ENCODE data around the gene GRID2.
A peak's percentile ranks its signal among the peaks of the same experiment; 100 is the strongest.
"Not testable (repeated sequence)": the region's sequence is repeated elsewhere in the genome, so short reads cannot be mapped to it uniquely, and the experiment has no call there.

Gene GRID2

DNA sequence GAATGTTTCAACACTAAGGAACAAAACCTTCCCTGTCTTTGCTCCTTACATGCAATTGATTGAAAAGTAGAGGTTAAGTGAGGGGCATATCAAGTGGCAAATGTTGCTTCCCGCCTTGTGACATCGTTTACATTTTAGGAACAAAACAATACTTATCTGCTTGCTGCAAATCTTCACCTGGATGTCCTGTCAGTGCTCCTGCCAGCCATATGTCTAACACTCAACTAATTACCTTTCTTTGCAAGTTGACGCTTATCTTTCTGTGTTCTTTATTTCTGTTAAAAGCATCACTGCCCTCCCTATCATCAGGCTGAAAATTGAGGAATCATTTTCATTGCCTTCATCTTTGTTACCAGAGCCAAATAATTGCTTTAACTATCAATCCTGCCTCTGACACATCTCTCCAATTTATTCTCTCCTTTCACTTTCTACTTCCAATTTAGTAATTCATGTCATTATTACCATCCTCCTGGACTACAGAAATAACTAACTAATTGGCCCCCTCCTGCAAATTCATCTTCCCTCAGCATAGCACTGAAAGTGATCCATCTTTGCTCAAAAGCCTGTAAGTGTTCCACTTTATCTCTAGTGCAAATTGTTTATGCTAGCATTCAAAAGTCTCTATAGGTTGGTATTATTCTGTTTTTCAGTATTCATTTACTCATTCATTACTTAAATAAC, 1226.1 kb downstream of the GRID2 start:
- no peak for DNase-seq (ENCODE audit: low spot score)

DNA sequence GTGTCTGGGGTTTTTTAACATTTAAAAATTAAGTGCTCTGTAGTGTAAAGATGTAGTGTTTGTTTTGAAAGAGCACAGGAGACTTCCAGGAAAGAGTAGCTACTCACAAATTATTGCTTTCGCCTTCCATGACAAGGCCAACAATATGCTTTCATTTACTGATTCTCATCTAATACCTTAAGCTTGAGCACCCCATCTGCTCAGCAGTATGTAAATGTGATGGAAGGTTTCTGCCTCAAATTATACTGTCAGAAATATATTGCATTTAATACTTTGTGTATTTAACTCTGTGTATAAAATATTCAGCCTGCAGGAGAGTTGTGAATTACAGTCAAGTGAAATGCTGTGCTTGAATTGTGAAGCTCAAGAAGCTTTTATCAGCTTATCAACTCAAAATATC, 1228.5 kb downstream of the GRID2 start:
- DNase-seq (ENCODE audit: low spot score) = no peak

DNA sequence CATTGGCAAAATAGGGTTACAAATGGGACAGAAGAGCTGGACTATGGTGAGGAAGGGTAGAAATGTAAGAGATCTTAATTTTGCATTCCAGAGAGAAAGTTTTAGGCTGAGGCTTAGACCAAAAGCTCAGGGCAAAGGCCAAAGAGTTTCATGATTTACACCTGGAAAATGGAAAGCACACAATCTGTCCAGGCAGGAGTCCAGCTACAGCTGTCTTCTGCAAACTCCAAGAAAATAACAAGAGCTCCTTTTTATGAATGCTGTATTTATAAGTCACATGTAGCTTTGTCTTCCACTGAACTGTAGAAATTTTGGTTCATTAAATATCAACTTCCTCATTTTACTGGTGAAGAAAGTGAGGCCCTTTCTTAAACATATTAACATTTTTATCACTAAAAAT, 1236.8 kb downstream of the GRID2 start:
- no peak for DNase-seq (ENCODE audit: low spot score)

DNA sequence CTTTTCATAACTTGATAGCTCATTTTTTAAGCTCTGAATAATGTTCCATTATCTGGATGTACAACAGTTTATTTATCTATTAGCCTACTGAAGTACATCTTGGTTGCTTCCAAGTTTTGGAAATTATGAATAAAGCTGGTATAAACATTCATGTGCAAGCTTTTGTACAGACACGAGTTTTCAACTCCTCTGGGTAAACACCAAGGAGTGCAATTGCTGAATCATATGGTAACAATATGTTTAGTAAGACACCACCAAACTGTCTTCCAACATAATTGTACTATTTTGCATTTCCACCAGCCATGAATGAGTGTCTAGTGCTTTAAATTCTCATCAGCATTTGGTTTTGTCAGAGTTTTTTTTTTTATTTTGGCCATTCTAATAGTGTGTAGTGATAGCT, 1258.1 kb downstream of the GRID2 start:
- DNase-seq (ENCODE audit: low spot score) = no peak

DNA sequence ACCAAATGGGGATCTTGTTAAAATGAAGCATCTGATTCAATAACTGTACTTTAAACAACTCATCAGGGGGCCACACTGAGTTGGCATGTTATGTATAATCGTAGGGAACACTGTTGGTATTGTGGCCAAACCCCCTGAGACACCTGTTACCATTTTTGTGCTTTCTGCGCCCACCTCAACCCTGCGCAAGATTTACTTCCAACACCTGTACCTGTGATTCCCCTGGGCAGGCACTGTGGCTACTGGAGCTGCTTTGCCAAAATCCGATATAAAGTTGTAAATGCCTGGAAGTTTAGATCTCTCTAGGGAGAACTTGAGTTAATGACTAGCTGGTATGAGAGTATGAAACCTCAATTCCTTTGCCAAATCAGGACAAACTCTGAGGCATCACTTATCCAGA, 1265.0 kb downstream of the GRID2 start:
- no peak for DNase-seq (ENCODE audit: low spot score)

DNA sequence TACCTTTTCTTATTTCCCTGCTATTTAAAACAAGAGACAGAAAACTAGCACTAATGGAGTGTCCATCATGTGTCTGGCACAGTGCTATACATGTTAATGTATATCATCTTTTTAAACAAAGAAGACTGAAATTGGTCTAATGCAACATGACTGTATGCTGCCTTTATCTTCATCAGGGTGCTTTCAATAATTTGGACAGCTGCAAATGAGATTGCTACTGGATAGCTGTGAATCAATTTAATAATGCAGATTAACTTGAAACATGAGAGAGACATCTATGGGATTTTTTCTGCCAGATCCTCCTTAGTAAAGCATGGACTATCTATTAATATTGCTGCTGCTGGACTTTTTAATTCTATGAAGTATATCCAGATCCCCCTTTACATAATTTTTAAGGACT, 1269.5 kb downstream of the GRID2 start:
- DNase-seq (ENCODE audit: low spot score) = no peak

DNA sequence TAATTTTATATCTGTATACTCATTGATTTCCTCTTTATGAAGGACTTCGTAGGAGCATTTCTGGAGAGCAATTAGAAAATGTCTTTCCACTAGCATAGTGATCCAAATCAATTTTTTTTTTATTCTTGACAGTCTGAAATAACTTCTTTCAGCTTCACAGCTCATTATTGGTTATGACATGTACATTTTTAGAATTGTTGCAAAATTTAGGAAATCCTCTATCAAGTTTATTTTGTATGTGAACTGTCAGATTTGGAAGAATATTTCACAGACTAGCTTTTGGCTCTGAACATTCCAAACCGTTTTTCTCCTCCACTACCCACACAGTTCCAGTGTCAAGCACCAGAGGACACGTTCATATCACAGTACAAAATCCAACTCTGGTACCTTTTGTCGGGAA, 1275.2 kb downstream of the GRID2 start:
- DNase-seq (ENCODE audit: low spot score) = no peak

DNA sequence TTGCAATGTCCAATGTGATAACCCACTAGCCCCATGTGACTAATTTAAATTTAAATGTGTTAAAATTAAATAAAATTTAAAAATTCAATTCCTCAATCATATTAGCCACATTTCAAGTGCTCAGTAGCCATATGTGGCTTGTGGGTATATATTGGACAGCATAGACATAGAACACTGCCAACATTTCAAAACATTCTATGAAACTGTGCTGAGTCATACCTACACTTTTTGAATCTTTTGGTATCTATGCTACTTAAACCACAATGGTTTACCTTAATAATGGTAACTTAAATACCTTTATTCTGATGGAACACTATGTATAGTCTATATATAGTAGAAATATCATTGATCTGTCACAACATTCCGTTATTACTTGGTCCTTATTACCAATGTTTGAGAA, 1301.4 kb downstream of the GRID2 start:
- no peak for DNase-seq (ENCODE audit: low spot score)

DNA sequence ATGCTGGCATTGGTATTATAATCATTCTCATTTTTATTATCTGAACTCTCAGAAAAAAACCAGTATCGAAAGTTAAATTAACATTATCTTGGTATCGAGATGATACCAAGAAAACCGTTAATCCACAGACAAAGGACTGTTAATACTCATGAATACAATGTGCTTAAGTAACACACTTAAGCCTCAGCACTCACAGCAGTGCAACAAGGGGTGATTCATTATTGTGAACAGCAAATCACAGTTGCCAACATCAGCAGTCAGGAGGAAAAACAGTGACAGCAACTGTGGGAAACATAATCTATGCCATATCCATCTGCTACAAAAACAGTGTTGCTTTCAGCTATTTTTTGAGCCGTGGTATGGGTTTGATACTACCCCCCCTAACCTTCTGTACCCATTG, 1313.8 kb downstream of the GRID2 start:
- DNase-seq (ENCODE audit: low spot score) = no peak

DNA sequence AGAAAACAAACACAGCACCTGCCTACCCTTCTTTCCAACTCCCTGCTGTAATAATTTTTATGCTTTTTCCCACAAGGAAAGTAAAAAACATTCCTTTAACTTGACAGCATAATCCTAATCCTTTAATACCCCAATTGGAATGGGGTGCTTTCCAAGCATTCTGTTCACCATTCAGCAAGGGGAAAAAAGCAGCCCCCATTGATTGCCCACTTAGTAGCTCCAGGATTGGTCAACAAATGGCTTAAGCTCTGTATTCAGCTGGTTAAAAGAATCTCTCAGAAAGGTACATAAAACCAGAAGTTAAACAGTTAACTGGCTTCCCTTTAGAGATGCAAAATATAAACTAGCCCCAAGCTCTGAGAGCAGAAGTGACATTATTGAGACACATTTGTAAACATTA, 1330.0 kb downstream of the GRID2 start:
- DNase-seq (ENCODE audit: low spot score) = no peak

DNA sequence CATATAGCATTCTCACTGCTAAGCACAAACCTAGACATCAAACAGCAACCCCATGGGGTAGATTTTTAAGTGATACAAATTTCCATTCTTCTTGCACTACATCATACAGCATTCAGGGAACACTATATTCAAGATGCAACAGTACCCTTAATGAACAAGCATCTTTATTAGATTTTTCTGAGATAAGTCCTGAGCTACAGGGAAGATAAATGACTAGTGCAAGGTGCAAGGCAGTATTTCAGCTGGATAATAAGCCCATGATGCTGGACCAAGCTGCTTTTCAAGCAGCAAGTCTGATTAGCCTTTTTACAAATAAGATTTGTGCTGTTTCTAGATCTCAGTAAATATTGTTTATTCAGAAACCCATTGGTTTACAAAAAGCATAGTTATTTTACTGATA, 1332.2 kb downstream of the GRID2 start:
- no peak for DNase-seq (ENCODE audit: low spot score)

DNA sequence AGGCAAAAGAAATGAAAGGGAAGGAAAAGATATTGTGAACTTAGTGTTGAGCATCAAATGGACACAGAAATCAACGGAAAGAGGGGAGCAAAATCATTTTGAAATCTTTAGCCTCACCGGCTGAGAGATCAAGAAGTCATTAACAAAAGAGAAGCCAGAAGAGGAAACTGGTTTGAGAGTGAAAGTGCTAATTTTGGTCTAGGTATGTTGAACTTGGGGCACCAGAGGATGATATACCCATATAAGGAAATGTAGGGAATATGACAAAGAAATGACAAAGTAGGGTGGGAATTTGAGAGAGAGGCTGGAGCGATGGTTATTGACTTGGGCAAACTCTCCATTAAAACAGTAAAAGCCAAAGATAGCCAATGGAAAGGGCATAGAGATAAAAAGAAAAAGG, 1341.4 kb downstream of the GRID2 start:
- DNase-seq (ENCODE audit: low spot score) = no peak

DNA sequence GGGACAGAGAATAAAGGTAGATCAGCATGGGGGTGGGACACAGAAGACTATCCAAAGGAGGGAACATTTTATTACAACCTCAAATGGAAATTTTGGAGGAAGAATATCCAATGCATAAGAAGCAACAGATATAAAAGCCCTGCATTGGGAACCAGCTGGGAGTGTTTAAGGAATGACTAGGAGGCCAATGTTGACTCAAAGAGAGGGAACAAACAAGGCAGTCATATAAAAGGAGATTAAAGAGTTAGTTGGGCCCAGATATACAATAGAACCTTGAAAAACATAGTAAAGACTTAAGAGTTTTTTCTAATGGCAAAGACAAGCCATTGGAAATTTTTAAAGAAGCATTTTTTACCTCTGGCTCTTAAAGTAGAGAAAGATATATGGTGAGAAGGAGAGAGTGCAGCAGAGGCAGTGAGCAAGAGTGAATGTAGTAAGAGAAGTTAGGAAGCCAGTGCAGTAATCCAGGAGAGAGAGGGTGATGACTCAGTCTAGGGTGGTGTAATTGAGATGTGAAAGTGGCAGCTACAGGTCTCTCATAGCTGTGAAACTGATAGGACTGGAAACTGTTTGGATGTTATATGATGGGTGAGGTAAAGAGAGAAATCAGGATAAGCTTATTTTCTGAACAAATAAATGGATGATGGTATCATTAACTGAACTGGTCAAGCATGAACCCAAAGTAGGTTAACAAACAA, 1342.6 kb downstream of the GRID2 start:
- peak; percentile 5 for DNase-seq (ENCODE audit: low spot score)

DNA sequence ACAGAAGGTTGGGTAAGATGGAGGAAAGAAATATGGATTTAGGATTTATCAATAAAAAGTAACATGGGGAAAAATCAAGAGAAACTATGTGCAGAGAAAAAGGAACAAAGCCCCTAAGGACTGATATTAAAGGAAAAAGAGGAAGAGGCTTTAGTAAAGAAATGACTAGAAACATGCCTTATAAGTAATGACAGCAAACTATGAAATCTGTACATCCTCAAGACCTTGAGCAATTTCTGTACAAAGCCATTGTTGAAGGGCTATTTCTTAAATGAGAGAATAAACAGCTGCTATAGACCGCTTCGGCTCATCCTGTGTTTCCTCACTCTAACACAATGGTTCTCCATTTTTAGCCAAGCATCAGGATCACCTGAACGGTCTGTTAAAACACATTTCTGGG, 1344.5 kb downstream of the GRID2 start:
- no peak for DNase-seq (ENCODE audit: low spot score)

DNA sequence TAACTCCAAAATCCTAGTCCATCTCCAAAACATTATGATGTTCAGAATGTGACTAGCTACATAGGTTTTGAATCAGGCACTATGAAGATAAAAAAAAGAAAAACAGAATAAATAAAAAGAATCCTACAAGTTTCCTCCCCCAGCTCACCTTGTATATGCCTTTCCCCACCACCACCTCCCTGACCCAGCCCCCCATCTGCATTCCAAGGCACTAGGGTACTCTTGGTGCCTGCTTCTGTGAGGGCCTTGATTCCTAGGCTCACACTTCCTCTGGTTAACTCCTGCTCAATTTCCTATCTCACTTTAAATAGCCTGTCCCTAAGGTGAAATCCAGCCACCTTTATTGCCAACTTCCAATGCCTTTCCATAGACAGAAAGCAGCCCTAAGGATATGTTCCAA, 1346.1 kb downstream of the GRID2 start:
- DNase-seq (ENCODE audit: low spot score) = no peak

DNA sequence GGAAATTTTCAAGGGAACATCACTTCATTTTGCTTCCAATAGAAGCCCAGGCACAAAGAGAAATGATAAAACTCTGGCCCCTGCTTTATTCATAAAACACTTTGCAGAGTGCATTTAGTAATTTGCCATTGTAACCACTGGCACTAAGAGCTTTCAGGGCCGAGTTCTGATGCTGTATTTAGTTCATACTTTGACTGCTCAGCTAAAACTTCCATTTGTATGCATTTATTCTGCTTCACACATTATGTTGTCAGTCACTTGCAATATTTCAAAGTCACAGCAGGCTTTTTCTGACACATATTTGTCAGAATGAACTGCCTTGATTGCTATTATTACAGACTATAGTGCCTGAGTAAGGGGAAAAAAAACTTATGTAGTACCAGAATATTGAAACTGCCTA, 1350.4 kb downstream of the GRID2 start:
- DNase-seq (ENCODE audit: low spot score) = no peak

DNA sequence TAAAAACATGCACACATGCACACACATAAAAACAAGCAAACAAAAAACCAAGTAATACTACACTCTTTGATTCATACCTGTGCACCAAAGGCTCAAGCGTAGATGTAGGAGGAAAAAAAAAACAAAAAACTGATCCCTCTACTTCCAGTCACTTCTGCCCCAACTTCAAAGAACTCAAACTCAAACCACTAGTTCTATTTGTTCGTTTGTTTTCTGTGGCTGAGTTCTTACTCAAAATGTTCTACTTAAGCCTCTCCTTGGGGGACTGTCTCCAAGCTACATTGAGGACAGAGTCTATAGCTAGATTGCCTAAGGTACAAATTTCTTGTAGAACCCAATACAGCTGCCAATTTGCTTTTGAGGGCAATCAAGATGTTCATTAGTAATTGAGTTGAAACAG, 1353.8 kb downstream of the GRID2 start:
- no peak for DNase-seq (ENCODE audit: low spot score)

DNA sequence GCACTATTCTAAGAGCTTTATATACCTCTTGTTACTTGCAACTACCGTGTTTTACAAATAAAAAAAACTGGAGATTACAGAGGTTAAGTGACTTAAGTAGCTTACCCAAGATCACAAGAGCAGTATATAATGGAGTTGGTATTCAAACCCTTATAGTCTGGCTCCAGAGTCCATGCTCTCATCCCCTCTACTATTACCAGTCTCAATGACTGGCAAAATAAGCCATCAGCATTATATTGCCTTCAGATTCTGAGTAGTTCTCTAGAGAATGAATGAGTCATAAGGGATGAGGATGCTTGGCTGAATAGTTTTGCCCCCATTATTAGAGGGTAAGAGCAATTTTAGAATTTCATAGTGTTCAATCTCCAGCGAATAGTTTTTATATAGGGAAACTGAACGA, 1354.7 kb downstream of the GRID2 start:
- DNase-seq (ENCODE audit: low spot score) = no peak

DNA sequence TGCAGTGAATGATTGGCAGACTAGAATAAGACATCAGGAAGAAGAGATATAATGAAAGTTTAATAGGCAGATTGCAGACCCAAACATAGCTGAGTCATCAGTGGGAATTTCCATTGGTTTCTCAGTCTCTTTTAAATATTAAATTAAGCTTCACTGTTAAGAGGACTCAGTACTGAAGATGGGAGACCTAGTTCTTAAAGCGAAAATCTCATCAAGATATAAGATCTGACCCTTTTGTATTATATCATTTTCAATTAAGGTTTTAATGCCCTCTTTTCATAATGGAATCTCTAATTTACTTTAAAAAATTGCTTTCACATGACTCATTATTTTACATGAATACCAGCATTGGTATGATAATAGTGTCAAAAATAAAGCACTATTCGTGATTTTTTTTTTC, 1355.9 kb downstream of the GRID2 start:
- no peak for DNase-seq (ENCODE audit: low spot score)

DNA sequence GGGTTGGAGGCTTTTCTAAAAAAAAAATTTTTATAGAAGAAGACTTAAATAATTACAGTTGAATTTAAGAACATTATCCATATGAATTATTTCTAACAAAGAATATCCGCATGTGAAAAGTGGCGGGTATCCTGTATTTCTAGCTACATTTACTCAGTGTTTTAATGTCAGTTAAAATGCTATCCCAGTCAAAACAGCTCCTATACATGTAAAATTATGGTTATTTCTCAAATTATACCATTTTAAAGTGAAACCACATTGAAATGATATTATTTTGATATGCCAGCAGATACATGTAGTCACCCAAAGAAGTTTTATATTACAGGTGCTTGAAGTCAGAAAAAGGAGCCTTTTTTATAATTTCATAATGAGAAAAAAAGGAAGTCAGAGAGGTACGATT, 1356.3 kb downstream of the GRID2 start:
- no peak for DNase-seq (ENCODE audit: low spot score)

DNA sequence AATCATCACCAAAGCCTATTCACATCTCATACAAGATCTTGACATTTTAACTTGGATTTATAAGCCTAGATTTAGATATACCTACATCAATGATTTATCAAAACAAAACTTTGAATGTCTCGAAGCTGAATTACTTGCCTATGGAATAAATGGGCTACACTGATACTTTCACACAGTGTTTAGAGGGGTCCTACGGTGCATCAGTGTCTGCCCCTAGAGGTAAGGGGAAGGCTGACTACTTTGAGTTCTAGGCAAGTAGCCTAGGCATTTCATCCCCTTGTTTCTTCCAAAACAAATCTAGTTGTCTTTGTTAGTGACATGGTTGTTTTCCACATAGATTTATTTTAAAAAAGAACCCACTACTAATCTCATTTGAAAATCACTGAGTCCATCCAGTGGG, 1366.7 kb downstream of the GRID2 start:
- no peak for DNase-seq (ENCODE audit: low spot score)

DNA sequence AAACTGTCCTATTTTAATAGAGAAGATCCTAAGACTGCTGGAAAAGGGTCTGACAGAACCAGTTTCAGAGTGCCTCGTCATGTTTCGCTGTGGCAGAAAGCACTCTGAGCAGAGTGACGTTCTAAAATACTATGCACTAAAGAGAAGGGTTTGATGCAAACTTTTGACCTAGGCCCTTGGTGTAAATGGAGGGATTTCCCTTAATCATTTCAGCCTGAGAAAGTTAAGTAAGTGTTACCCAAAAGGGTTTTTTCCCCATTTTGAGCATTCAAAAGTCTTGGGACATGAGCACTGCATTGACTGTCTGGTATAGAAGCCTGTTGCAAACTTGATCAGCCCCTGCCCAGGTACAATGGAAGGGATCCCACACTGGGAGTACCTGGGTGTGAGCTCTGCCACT, 1367.3 kb downstream of the GRID2 start:
- DNase-seq (ENCODE audit: low spot score) = no peak

DNA sequence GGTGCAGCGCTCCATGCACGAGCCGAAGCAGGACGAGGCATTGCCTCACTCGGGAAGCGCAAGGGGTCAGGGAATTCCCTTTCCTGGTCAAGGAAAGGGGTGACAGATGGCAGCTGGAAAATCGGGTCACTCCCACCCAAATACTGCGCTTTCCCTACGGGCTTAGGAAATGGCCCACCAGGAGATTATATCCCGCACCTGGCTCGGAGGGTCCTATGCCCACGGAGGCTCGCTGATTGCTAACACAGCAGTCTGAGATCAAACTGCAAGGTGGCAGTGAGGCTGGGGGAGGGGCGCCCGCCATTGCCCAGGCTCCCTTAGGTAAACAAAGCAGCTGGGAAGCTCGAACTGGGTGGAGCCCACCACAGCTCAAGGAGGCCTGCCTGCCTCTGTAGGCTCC, 1373.2 kb downstream of the GRID2 start:
- DNase-seq (ENCODE audit: low spot score) = not testable (repeated sequence)

DNA sequence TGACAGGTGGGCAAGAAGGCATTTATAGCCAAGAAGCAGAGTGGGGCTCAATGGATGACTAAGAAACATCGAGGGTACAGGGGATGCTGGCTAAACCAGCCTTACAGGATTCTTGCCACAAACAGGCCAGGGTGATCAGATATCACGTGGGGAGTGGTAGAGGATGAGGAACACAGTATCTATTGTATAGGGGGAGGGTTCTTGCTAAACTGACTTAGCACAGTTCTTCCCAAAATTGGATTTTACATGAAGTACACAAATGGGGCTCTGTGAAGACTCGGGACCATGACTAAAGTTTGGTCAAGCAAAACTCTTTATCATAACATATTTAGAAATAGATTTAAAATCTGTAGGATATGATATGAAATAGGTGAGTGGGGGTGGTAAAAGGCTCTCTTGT, 1380.8 kb downstream of the GRID2 start:
- DNase-seq (ENCODE audit: low spot score) = no peak
